ENCODE results near the gene ELOB.
"Not testable (repeated sequence)": the region's sequence is repeated elsewhere in the genome, so short reads cannot be mapped to it uniquely, and the experiment has no call there.

ELOB gene

DNA sequence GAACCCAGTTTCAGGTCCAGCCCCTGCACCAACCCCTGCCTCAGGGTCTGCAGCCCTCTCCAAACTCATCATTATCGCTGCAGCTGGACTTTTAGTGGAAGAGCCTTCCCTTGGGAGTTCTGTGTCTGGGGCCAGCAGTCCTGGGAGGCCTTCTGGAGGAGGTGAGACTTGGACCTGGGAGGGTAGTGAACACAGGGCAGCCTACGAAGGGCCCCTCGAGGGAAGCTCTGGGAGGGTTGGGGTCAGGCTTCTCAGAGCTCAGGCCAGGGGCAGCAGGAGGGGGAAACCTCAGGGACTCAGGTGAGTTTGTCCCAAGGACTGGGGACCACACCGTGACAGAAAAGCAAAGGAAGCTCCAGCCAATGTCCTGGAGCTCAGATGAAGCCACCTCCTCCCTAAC lies 35.9 kb downstream of the ELOB start:
- no peaks in the 10 kb centered on the region for H3K9me3 Mint-ChIP-seq
- H3K27me3 Mint-ChIP-seq, result no peaks in the 10 kb centered on the region
- no peak overlapping the region for H3K27ac Mint-ChIP-seq
- H3K36me3 Mint-ChIP-seq (ENCODE audit: low read depth), result no peaks in the 10 kb centered on the region
- H3K4me1 Mint-ChIP-seq (ENCODE audit: low read depth), result no peaks in the 10 kb centered on the region
- H3K4me3 Mint-ChIP-seq, result no peak overlapping the region

GRCh38 chr16:2740476-2740875 lies 36.6 kb downstream of the ELOB start:
- no peaks in the 10 kb centered on the region for H3K9me3 Mint-ChIP-seq
- no peaks in the 10 kb centered on the region for H3K4me1 Mint-ChIP-seq (ENCODE audit: low read depth)
- H3K27me3 Mint-ChIP-seq, result no peaks in the 10 kb centered on the region
- no peak overlapping the region for H3K27ac Mint-ChIP-seq
- H3K4me3 Mint-ChIP-seq, result no peak overlapping the region
- H3K36me3 Mint-ChIP-seq (ENCODE audit: low read depth), result no peaks in the 10 kb centered on the region

DNA sequence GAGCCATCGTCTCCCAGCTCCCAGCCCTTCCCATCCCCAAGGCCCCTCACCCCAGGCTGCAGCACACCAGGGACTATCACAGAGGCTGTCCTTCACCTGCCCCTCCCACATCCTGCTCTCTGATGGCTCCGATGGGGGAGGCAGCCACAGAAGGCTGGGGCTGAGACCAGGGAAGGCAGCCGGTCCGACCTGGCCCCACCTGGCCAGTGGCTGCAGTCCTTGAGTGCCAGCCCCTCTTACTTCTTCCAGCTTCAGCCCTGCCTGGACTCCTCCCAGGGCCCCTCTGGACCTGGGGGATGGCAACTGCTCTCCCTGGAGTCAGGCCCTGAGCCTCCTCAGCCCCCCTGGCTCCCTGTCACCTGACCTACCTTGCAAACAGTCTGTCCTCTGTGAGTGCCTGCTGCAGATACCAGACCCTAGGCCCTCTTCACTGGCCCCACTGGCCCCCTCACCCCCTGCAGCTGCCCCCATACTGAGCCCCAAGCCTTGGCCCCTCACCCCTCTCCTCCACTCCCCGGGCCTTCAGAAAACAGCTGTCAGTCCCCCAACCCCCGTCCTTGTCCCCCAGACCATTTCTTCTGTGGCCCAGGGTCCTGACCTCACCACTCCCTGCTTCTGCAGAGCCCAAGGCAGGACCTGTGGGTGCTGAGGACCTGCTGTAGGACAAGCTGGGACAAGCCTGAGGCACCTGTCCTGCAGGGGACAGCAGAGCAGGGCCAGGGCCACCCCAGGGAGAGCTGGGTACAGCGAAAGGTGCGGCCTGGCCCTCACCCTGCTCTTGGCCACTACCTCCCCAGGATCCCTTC lies 37.3 kb downstream of the ELOB start:
- Mint-ChIP-seq H3K4me1 (ENCODE audit: low read depth) (no peaks in the 10 kb centered on the region), H3K36me3 (ENCODE audit: low read depth) (no peaks in the 10 kb centered on the region), H3K4me3 (no peak overlapping the region), H3K27me3 (no peaks in the 10 kb centered on the region), H3K9me3 (no peaks in the 10 kb centered on the region), H3K27ac (no peak overlapping the region)

DNA sequence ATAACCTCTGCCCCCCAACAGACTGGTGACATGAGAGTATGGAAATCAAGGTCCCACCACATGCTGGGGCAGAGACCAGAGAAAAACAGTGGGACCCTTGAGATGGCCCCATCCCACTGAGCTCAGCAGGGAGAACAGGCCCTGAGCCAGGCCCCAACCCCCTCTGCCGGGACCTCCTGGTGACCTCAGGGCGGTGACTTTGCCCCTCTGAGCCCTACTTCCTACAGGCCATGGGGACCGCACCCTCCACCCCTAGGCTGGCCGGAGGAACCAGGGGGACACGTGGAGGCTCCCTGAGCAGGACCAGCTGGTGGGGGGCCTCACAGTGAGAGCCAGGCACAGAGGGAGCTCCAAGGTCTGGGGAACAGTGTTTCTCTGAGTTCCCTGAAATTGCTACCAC lies 38.5 kb downstream of the ELOB start:
- Mint-ChIP-seq H3K27me3 (no peaks in the 10 kb centered on the region), H3K27ac (no peak overlapping the region), H3K4me1 (ENCODE audit: low read depth) (no peaks in the 10 kb centered on the region), H3K36me3 (ENCODE audit: low read depth) (no peaks in the 10 kb centered on the region), H3K4me3 (no peak overlapping the region), H3K9me3 (no peaks in the 10 kb centered on the region)

GRCh38 chr16:2737895-2738418 lies 39.1 kb downstream of the ELOB start:
- H3K27me3 Mint-ChIP-seq, result no peaks in the 10 kb centered on the region

GRCh38 chr16:2737238-2737605 lies 39.9 kb downstream of the ELOB start:
- no peaks in the 10 kb centered on the region for H3K27me3 Mint-ChIP-seq
- no peak overlapping the region for H3K4me3 Mint-ChIP-seq
- H3K36me3 Mint-ChIP-seq (ENCODE audit: low read depth), result no peaks in the 10 kb centered on the region
- no peaks in the 10 kb centered on the region for H3K4me1 Mint-ChIP-seq (ENCODE audit: low read depth)
- no peak overlapping the region for H3K27ac Mint-ChIP-seq
- no peaks in the 10 kb centered on the region for H3K9me3 Mint-ChIP-seq

More at GRCh38 chr16:2737895-2738418, 39.1 kb downstream of the ELOB start:
- no peak overlapping the region for H3K27ac Mint-ChIP-seq
- H3K36me3 Mint-ChIP-seq (ENCODE audit: low read depth), result no peaks in the 10 kb centered on the region
- no peak overlapping the region for H3K4me3 Mint-ChIP-seq
- no peaks in the 10 kb centered on the region for H3K9me3 Mint-ChIP-seq
- no peaks in the 10 kb centered on the region for H3K4me1 Mint-ChIP-seq (ENCODE audit: low read depth)

GRCh38 chr16:2736476-2737237 lies 40.4 kb downstream of the ELOB start:
- Mint-ChIP-seq H3K4me3 (no peak overlapping the region), H3K27me3 (no peaks in the 10 kb centered on the region), H3K36me3 (ENCODE audit: low read depth) (no peaks in the 10 kb centered on the region), H3K9me3 (no peaks in the 10 kb centered on the region), H3K4me1 (ENCODE audit: low read depth) (no peaks in the 10 kb centered on the region), H3K27ac (no peak overlapping the region)

DNA sequence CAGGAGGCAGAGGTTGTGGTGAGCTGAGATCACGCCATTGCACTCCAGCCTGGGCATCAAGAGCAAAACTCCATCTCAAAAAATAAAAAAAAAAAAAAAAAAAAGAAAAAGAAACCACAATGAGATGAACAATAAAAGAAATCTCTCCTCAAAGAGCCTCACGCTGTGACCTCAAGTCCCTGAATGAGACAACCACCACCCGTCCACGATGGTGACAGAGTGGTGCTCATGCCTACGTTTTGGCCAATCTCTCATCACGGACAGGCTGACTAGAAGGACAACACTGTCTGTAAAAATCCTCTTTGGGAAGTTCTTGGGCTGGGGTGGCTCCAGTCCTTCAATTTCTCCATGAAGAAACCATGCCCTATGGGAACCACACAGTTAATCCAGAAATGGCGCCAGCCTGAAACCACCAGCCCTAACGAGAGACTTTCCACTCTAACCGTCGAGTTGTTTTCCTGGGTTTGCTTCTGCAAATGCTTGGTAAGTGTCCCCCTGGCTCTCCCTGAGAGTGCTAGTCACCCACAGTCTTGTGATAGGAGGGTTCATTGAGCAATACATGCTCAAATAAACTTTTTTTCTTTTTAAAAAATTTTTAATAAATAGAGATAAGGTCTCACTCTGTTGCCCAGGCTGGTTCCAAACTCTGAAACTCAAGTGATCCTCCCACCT lies 42.1 kb downstream of the ELOB start:
- H3K4me1 Mint-ChIP-seq (ENCODE audit: low read depth), result no peaks in the 10 kb centered on the region
- H3K9me3 Mint-ChIP-seq, result no peaks in the 10 kb centered on the region
- no peaks in the 10 kb centered on the region for H3K27me3 Mint-ChIP-seq
- H3K4me3 Mint-ChIP-seq, result no peak overlapping the region
- H3K27ac Mint-ChIP-seq, result no peak overlapping the region
- H3K36me3 Mint-ChIP-seq (ENCODE audit: low read depth), result no peaks in the 10 kb centered on the region

- Mint-ChIP-seq H3K27me3 (peaks cover 15% of the 10 kb centered on the region), H3K36me3 (ENCODE audit: low read depth) (no peaks in the 10 kb centered on the region), H3K4me3 (no peak overlapping the region), H3K27ac (peak overlapping the region; percentile 70), H3K4me1 (ENCODE audit: low read depth) (peaks cover 7% of the 10 kb centered on the region), H3K9me3 (no peaks in the 10 kb centered on the region)
Observed at GRCh38 chr16:2728034-2728433, 49.0 kb downstream of the ELOB start.

DNA sequence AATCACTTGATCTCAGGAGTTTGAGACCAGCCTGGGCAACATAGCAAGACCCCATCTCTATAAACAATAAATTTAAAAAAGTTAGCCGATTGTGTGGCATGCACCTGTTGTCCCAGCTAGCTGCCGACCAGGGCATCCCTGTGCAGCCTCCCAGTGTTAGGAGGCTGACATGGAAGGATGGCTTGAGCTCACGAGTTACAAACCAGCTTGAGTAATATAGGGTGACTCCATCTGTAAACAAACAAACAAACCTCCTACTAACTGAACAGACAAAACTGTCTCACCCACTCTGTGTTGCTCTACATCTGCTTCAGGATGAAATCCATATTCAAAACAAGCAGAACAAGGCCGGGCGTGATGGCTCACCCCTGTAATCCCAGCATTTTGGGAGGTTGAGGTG lies 50.2 kb downstream of the ELOB start:
- Mint-ChIP-seq H3K36me3 (ENCODE audit: low read depth) (no peaks in the 10 kb centered on the region), H3K4me3 (no peak overlapping the region), H3K27ac (no peak overlapping the region), H3K4me1 (ENCODE audit: low read depth) (peaks cover 7% of the 10 kb centered on the region), H3K9me3 (no peaks in the 10 kb centered on the region), H3K27me3 (peaks cover 15% of the 10 kb centered on the region)

DNA sequence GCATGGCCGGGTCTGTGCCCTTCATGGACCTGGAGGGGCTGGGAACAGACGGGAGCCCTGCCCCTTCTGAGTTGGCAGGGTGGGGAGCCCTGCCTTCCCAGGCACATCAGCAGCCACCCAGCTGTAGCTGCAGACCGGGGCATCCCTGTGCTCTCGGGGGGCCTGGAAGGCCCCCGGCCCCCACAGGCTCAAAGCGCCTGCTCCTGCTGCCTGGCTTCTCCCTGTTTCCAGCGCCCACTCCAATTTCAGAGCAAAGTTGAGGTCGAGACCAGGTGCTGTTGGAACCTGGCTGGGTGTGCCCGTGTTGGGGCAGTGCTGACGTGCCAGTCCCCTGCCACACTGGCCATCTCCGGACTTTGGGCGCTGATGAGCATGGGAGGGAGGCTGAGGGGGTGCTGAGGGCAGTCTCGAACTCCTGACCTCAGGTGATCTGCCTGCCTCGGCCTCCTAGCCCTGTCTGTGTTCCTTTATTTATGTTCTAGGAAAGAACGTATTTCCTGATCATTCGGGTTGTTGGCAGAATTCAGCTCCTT lies 52.2 kb downstream of the ELOB start:
- Mint-ChIP-seq H3K9me3 (no peaks in the 10 kb centered on the region), H3K36me3 (ENCODE audit: low read depth) (no peaks in the 10 kb centered on the region), H3K27me3 (peaks cover 15% of the 10 kb centered on the region), H3K4me3 (no peak overlapping the region), H3K27ac (no peak overlapping the region), H3K4me1 (ENCODE audit: low read depth) (peaks cover 7% of the 10 kb centered on the region)

DNA sequence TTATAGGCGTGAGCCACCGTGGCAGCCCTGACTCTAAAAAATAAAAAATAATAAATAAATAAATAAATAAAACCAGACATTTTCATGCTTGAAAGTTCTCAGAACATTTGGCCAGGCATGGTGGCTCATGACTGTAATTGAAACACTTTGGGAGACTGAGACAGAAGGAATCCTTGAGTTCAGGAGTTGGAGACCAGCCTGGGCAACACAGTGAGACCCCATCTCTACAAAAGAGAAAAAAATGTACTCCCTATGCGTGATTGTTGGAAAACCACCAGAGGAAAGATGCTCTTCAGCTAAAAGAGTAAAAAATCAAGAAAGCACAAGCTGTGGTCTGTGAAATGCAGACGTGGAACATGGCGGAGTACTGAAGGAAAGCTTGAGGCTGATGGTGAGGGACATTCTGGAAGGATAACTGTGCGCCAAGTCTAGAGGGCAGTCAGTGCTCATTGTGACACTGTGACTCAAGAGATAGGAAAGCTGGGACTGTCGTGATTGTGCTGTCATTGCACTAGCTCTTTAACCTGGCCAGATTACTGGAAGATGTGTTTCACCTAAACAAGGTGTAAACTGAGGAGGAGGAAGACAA lies 52.9 kb downstream of the ELOB start:
- peaks cover 15% of the 10 kb centered on the region for H3K27me3 Mint-ChIP-seq
- H3K27ac Mint-ChIP-seq, result no peak overlapping the region
- H3K36me3 Mint-ChIP-seq (ENCODE audit: low read depth), result no peaks in the 10 kb centered on the region
- no peak overlapping the region for H3K4me3 Mint-ChIP-seq
- H3K4me1 Mint-ChIP-seq (ENCODE audit: low read depth), result peaks cover 7% of the 10 kb centered on the region
- no peaks in the 10 kb centered on the region for H3K9me3 Mint-ChIP-seq

- Mint-ChIP-seq H3K27me3 (peaks cover 15% of the 10 kb centered on the region), H3K4me3 (peak overlapping the region; percentile 65), H3K27ac (peak overlapping the region; percentile 31)
- not testable (repeated sequence) for H3K4me1 Mint-ChIP-seq (ENCODE audit: low read depth); H3K9me3 Mint-ChIP-seq; H3K36me3 Mint-ChIP-seq (ENCODE audit: low read depth)
Observed at GRCh38 chr16:2721634-2722173, 55.4 kb downstream of the ELOB start.

Measured in stimulated activated naive CD8-positive, alpha-beta T cell treated with anti-CD3 and anti-CD28 coated beads, Interleukin-15, Interleukin-2, amounts not matched to agents 100 ng/mL and 50 ng/mL, for 24 hours (primary cell).